ENCODE measurements around the gene RGS19. TPM values are rescaled to one million over a fixed set of nuclear protein-coding genes. Genes with fewer than 3 reads are reported as not detected.

The RGS19 gene
- total RNA-seq, 4 donors from 2014 or later, result 12.9 to 35.7 (median 20.1) TPM

DNA sequence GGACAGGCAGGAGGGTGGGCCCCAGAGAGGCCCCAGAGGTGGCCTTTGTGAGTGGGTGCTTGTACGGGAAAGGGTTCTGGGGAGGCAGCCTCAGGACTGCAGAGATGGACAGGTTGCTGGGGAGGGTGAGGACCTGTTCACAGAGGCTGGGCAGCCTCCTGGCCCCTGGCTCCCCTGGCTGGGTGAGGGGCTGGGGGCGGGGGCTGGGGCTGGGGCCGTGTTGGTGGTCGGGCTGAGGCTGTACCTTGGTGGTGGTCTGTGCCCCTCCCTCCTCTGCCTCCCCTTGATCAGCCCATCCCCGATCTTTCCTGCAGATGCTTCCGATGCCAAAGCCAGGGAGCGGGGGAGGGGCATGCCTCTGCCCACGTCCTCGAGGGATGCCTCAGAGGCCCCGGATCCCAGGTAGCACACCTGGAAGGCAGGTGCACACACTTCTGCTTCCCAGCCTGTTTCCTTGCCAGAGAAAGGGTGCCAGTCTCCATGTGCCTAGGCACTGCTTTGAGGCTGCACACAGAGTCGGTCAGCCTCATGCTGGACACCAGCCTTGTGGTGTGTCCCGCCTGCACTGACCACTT lies 11.5 kb downstream of the RGS19 start:
- H3K9me3 ChIP-seq, result no peaks in the 10 kb centered on the region
- H3K4me3 ChIP-seq, result no peak overlapping the region
- no peak overlapping the region for H3K27ac ChIP-seq
- H3K36me3 ChIP-seq, result peaks cover 0 to 57% (median 0%) of the 10 kb centered on the region in 3 donors
- TF ChIP-seq POLR2A (IDR thresholded peaks at IDR 0.05), result no peak
- TF ChIP-seq, protein P1, sequence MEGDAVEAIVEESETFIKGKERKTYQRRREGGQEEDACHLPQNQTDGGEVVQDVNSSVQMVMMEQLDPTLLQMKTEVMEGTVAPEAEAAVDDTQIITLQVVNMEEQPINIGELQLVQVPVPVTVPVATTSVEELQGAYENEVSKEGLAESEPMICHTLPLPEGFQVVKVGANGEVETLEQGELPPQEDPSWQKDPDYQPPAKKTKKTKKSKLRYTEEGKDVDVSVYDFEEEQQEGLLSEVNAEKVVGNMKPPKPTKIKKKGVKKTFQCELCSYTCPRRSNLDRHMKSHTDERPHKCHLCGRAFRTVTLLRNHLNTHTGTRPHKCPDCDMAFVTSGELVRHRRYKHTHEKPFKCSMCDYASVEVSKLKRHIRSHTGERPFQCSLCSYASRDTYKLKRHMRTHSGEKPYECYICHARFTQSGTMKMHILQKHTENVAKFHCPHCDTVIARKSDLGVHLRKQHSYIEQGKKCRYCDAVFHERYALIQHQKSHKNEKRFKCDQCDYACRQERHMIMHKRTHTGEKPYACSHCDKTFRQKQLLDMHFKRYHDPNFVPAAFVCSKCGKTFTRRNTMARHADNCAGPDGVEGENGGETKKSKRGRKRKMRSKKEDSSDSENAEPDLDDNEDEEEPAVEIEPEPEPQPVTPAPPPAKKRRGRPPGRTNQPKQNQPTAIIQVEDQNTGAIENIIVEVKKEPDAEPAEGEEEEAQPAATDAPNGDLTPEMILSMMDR (IDR thresholded peaks at IDR 0.05), result no peak
- TF ChIP-seq EP300 (IDR thresholded peaks at IDR 0.05), result no peak
- DNase-seq (ENCODE audit: low spot score in 2 of 2), result no peak
- H3K27me3 ChIP-seq, result no peaks in the 10 kb centered on the region
- H3K4me1 ChIP-seq, result peaks cover 0 to 33% (median 17%) of the 10 kb centered on the region in 4 donors
- 67 to 86% methylated on average over 3 to 8 of the region's 12 CpGs for WGBS, 2 donors

DNA sequence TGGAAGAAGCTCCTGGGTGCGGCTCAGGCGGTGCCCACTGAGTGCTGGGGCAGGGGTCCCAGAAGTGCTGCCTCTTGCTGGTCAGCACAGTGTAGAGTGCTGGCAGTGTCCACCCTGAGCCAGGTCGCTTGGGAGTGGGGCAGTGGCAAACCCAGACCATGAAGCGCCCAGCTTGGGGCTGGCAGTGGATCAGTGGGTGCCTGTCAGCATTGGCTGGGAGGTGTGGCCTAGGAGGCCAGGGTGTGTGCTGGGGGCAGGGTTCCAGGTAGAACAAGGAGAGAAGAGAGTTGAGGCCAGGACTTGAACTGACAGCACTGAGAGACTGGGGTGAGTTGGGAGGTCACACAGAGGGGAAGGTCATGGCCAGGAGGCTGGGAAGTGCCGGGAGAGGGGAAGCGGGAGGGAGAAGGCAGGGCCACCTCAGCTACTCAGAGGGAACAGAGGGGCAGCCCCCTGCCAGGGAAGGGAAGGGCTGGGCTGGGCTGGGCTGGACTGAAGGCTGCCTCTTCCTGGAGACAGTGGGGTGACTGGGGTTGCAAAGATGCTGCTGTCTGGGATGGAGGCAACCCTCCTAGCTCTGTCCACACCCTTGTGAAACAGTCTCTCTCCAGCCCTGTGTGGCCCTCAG lies 12.2 kb downstream of the RGS19 start:
- no peak overlapping the region for H3K4me3 ChIP-seq
- no peaks in the 10 kb centered on the region for H3K27me3 ChIP-seq
- H3K4me1 ChIP-seq, result peaks cover 0 to 39% (median 20%) of the 10 kb centered on the region in 4 donors
- no peak for DNase-seq (ENCODE audit: low spot score in 2 of 2)
- no peak overlapping the region for H3K27ac ChIP-seq
- TF ChIP-seq, protein P1 (IDR thresholded peaks at IDR 0.05), result no peak
- no peak for TF ChIP-seq POLR2A (IDR thresholded peaks at IDR 0.05)
- TF ChIP-seq EP300 (IDR thresholded peaks at IDR 0.05), result no peak
- no peaks in the 10 kb centered on the region for H3K9me3 ChIP-seq
- H3K36me3 ChIP-seq, result peaks cover 0 to 50% (median 0%) of the 10 kb centered on the region in 3 donors
- WGBS, 2 donors, result 65 to 66% methylated on average over 4 to 6 of the region's 6 CpGs

DNA sequence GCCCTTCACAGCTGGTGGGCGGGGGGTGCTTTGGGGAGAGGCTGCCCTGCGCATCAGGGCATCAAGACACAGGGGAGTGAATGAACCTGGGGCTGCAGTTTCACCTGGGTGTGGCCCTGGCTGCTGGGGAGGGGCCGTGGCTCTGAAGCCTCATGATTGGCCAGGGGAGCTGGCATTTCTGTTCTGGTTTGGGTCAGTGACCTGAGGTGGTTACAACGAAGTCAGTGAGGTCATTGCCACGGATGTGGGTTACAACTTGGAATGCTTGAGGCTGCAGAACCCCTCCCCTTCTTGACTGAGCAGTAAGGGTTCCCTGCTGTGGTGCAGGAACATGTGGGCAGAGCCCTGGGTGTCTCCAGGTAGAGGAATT lies 13.4 kb downstream of the RGS19 start:
- Histone ChIP-seq H3K4me1 (peaks cover 0 to 40% (median 20%) of the 10 kb centered on the region in 4 donors), H3K27ac (no peak overlapping the region), H3K36me3 (peaks cover 0 to 39% (median 0%) of the 10 kb centered on the region in 3 donors), H3K4me3 (no peak overlapping the region), H3K9me3 (no peaks in the 10 kb centered on the region), H3K27me3 (no peaks in the 10 kb centered on the region)
- no peak for TF ChIP-seq POLR2A (IDR thresholded peaks at IDR 0.05)
- TF ChIP-seq, protein P1 (IDR thresholded peaks at IDR 0.05), result no peak
- no peak for TF ChIP-seq EP300 (IDR thresholded peaks at IDR 0.05)
- WGBS, 2 donors, result 45 to 49% methylated on average over 5 of the region's 5 CpGs
- no peak for DNase-seq (ENCODE audit: low spot score in 2 of 2)

DNA sequence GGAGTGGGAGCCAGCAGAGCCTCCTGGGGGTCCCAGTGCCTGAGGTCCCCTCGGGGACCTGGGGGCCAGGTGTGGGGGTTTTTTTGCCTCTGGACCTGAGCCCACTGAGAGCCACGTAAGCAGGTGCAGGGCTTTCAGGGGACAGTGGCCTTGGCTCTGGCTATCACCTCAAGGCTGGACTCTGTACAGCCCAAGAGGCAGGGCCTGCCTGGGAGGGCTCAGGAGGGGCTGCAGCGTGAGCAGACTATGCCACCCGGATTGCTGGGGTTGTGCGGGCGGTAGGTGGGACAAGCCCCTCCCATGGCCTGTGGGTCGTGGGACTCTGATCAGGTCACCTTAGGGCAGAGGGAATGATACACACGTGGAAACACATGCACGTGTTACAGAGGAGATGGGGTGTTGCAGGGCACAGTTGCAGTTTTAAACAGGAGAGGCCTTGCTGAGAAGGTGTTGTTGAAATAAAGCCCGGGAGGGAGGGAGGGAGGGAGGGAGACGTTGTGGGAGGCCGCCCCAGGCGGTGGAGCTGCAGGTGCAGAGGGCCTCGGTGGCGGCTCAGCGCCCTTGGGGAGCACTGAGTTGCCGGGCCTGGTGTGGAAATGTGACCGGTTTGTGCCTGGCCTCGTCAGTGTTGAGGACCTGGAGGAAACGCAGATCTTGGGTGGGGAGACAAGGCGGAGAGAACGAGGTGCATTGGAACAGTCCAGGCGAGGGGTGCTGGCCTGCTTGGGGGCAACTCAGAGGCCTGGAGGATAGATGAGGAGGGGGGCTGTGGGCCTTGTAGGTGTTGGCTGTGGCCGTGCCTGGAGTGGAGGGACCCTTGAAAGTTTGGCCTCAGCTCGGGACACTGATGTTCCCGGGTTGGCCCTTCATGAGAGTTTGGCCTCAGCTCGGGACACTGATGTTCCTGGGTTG lies 14.0 kb downstream of the RGS19 start:
- Histone ChIP-seq H3K36me3 (peaks cover 0 to 33% (median 0%) of the 10 kb centered on the region in 3 donors), H3K27me3 (no peaks in the 10 kb centered on the region), H3K27ac (no peak overlapping the region), H3K9me3 (no peaks in the 10 kb centered on the region), H3K4me1 (peaks cover 0 to 40% (median 20%) of the 10 kb centered on the region in 4 donors), H3K4me3 (no peak overlapping the region)
- TF ChIP-seq, protein P1 (IDR thresholded peaks at IDR 0.05), result no peak
- TF ChIP-seq POLR2A (IDR thresholded peaks at IDR 0.05) (no peak), EP300 (IDR thresholded peaks at IDR 0.05) (no peak)
- DNase-seq (ENCODE audit: low spot score in 2 of 2), result no peak
- 52 to 56% methylated on average over 26 of the region's 27 CpGs for WGBS, 2 donors
